Fibroblast of lung (primary cell): Measurements from ENCODE around the gene MRPS21.

Experiments
- EZH2 ChIP-seq: IDR thresholded peaks from 2 replicates; pipeline ENCODE4 v1.5.1; 2012; ENCODE audit warnings: low read length, control low read depth, mild to moderate bottlenecking; ENCODE audit errors: missing control alignments
- TF ChIP-seq, protein P1 (sequence below), 2 donors: IDR thresholded peaks in 1 of 2; conservative IDR thresholded peaks in 1 of 2; 1 replicate in 1 of 2; 2 replicates in 1 of 2; pipeline ENCODE4 v1.5.1; 2011 to 2012; ENCODE audit warnings: low read length in 2 of 2, control low read depth in 1 of 2, inconsistent platforms in 1 of 2, low read depth in 1 of 2, mild to moderate bottlenecking in 1 of 2

DNA sequence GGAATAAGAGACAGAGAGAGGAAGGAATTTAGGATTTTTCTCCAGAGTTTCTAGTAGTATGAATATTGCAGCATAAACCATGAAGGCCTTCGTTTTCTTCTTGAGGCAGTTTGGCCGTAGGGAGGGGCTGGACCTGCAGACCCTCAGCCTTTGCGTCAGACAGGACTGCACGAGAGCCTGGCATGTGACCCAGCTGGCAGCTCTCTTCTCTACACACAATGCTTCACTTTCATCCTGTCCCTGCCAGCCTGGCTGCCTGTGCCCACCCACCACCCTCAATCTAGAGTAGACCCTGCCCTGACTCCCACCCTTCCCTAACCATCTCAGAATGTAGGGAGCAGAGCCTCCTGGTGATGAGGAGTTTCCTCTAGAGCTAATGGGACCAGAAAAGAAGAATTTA is 34.4 kb upstream of the MRPS21 start:
- TF ChIP-seq, protein P1, sequence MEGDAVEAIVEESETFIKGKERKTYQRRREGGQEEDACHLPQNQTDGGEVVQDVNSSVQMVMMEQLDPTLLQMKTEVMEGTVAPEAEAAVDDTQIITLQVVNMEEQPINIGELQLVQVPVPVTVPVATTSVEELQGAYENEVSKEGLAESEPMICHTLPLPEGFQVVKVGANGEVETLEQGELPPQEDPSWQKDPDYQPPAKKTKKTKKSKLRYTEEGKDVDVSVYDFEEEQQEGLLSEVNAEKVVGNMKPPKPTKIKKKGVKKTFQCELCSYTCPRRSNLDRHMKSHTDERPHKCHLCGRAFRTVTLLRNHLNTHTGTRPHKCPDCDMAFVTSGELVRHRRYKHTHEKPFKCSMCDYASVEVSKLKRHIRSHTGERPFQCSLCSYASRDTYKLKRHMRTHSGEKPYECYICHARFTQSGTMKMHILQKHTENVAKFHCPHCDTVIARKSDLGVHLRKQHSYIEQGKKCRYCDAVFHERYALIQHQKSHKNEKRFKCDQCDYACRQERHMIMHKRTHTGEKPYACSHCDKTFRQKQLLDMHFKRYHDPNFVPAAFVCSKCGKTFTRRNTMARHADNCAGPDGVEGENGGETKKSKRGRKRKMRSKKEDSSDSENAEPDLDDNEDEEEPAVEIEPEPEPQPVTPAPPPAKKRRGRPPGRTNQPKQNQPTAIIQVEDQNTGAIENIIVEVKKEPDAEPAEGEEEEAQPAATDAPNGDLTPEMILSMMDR (conservative IDR thresholded peaks at IDR 0.05 in 1 of 2, IDR thresholded peaks at IDR 0.05 in 1 of 2; ENCODE audit: low read depth in 1 of 2, low read length in 2 of 2) = no peak
- TF ChIP-seq EZH2 = no peak
